Panc1 (cell line): ENCODE data around the gene P3R3URF. TPM values are rescaled to one million over a fixed set of nuclear protein-coding genes. Genes with fewer than 3 reads are reported as not detected.

Experiments used
- ATAC-seq: fragments of 200-7000 bp; cut with Tn5 transposase; 2 replicates; pipeline ENCODE4 v1.9.1; 2020; ENCODE audit warnings: mild to moderate bottlenecking, moderate library complexity
- BruUV-seq: library from RNA; stranded (reverse); fragments of 400-500 nt; replicated peaks from 2 replicates; lab custom pipeline; 2021; lab: Mats Ljungman, UMichigan
- CTCF ChIA-PET: fragments of 300-600 bp; sonication (Branson Sonifier 250); formaldehyde crosslinking; loops from one replicate; lab custom pipeline; 2022; ENCODE audit warnings: antibody characterized with exemption; lab: Charles Lee
- POLR2A ChIA-PET: fragments of 300-600 bp; sonication (Branson Sonifier 250); formaldehyde crosslinking; loops from one replicate; lab custom pipeline; 2022; ENCODE audit warnings: antibody characterized with exemption; lab: Charles Lee
- DNase-seq: peaks from one replicate; pipeline ENCODE4 v3.0.0-alpha.2; 2010; ENCODE audit warnings: low read depth, low spot score
- H3K27ac ChIP-seq: 2 replicates; pipeline ENCODE4 v1.5.1; 2011; ENCODE audit warnings: mild to moderate bottlenecking, low read length, inconsistent platforms
- H3K27me3 ChIP-seq: fragments of 200-500 bp; sonication (Bioruptor generic); 2 replicates; pipeline ENCODE4 v1.6.0; 2014; ENCODE audit warnings: low read length, inconsistent platforms; ENCODE audit not compliant: control insufficient read depth, insufficient read depth
- H3K36me3 ChIP-seq: fragments of 200-500 bp; sonication (Bioruptor generic); 2 replicates; pipeline ENCODE4 v1.5.1; 2014; ENCODE audit warnings: inconsistent platforms, mild to moderate bottlenecking, low read length, moderate library complexity; ENCODE audit not compliant: control insufficient read depth, insufficient read depth
- H3K4me1 ChIP-seq: 2 replicates; pipeline ENCODE4 v1.5.1; 2011; ENCODE audit warnings: inconsistent platforms, mild to moderate bottlenecking, low read length, moderate library complexity; ENCODE audit not compliant: control insufficient read depth, insufficient read depth
- H3K4me3 ChIP-seq, 2 experiments: 2 replicates each; pipeline ENCODE4 v1.5.1; 2011 to 2012; ENCODE audit warnings: low read depth in 2 of 2, low read length in 2 of 2, mild to moderate bottlenecking in 2 of 2, inconsistent platforms in 1 of 2, moderate library complexity in 1 of 2
- H3K9me3 ChIP-seq: fragments of 200-500 bp; sonication (Bioruptor generic); 2 replicates; pipeline ENCODE4 v1.5.1; 2014; ENCODE audit warnings: low read depth, mild to moderate bottlenecking, inconsistent platforms, low read length, moderate library complexity; ENCODE audit not compliant: control insufficient read depth, insufficient read depth
- CTCF ChIP-seq: fragments of 450-650 bp; IDR thresholded peaks from 2 replicates; pipeline ENCODE4 v1.5.1; 2017; ENCODE audit warnings: mild to moderate bottlenecking
- POLR2AphosphoS5 ChIP-seq: IDR thresholded peaks from 2 replicates; pipeline ENCODE4 v1.6.1; 2012; ENCODE audit warnings: mild to moderate bottlenecking, low read depth, low read length, moderate library complexity
- REST ChIP-seq, 2 experiments: IDR thresholded peaks; 2 replicates each; pipeline ENCODE4 v1.6.1; 2011 to 2012; ENCODE audit warnings: low read depth in 2 of 2, control low read depth in 1 of 2, low read length in 1 of 2, mild to moderate bottlenecking in 1 of 2, moderate library complexity in 1 of 2; ENCODE audit not compliant: insufficient read depth in 1 of 2
- SIN3A ChIP-seq: IDR thresholded peaks from 2 replicates; pipeline ENCODE4 v1.6.1; 2012; ENCODE audit warnings: low read depth, mild to moderate bottlenecking, low read length, moderate library complexity, borderline replicate concordance; ENCODE audit not compliant: insufficient read depth
- TCF7L2 ChIP-seq: IDR thresholded peaks from 2 replicates; pipeline ENCODE4 v1.6.1; 2011; ENCODE audit warnings: mild to moderate bottlenecking, low read depth, low read length, inconsistent platforms
- in situ Hi-C: cut with HindIII; loops from 2 replicates; pipeline ENCODE4 v1.10.0; 2016; ENCODE audit warnings: low sequenced_read_pairs, low pct_unique_long_range_greater_than_20kb
- intact Hi-C: fragments of 100-400 bp; cut with micrococcal nuclease; formaldehyde crosslinking; loops from one replicate; pipeline ENCODE4 v1.10.0; 2022; ENCODE audit not compliant: unreplicated experiment
- total RNA-seq: library from RNA; stranded (reverse); gene quantifications from one replicate; pipeline ENCODE4 v1.2.1, GENCODE V29; 2021; ENCODE audit not compliant: unreplicated experiment

P3R3URF gene
- total RNA-seq, 1 experiment from 2014 or later, result not detected

- no peaks in the 10 kb centered on the region for H3K36me3 ChIP-seq
- POLR2A ChIA-PET, result no interaction called here
- in situ Hi-C loops, result no loop called here
Measured at GRCh38 chr1:46168477-46168876, 7.8 kb downstream of the P3R3URF start.

More at GRCh38 chr1:46168477-46168876, 7.8 kb downstream of the P3R3URF start:
- intact Hi-C loops, result no loop called here
- CTCF ChIA-PET, result no interaction called here
- peaks cover 2% of the 10 kb centered on the region; the same call in 1 of the 2 replicates for H3K4me1 ChIP-seq
- H3K27me3 ChIP-seq, result no peaks in the 10 kb centered on the region
- no TSS peak for BruUV-seq
- ATAC-seq (no peak), DNase-seq (no peak)
- H3K4me3 ChIP-seq, result no peak overlapping the region
- H3K9me3 ChIP-seq, result no peaks in the 10 kb centered on the region
- TF ChIP-seq SIN3A (no peak), TCF7L2 (no peak), POLR2AphosphoS5 (no peak), CTCF (no peak), REST (IDR thresholded peaks at IDR 0.05; ENCODE audit: insufficient read depth in 1 of 2, low read depth in 2 of 2, low read length in 1 of 2) (no peak)
- H3K27ac ChIP-seq, result no peak overlapping the region
